ENCODE results near the gene ZNF518A. TPM values are rescaled to one million over a fixed set of nuclear protein-coding genes. Genes with fewer than 3 reads are reported as not detected.

ZNF518A gene
- total and polyA plus RNA-seq, 2 donors (not counting 1 experiment from before 2014, with no cell fraction given) = 7.9 to 34.8 TPM

GRCh38 chr10:96122824-96123223 is 7.3 kb upstream of the ZNF518A start:
- DNase-seq (no peak), ATAC-seq (ENCODE audit: low read depth) (no peak)
- Mint-ChIP-seq H3K4me1 (no peaks in the 10 kb centered on the region), H3K4me3 (no peak overlapping the region), H3K27ac (no peak overlapping the region), H3K9me3 (ENCODE audit: insufficient read depth) (no peaks in the 10 kb centered on the region), H3K27me3 (peaks cover 69% of the 10 kb centered on the region)
- no peak overlapping the region for H3K4me3 ChIP-seq (ENCODE audit: control extremely low read depth in 1 of 5, extremely low read depth in 1 of 5, insufficient read depth in 1 of 5, low read depth in 2 of 5, low read length in 4 of 5)
- H3K4me2 ChIP-seq (replicated peaks; ENCODE audit: low read depth, low read length, poor library complexity, severe bottlenecking) = no peak overlapping the region
- CTCF ChIA-PET = no interaction called here
- no peaks in the 10 kb centered on the region for H3K36me3 ChIP-seq (replicated peaks in 1 of 2; ENCODE audit: control extremely low read depth in 1 of 2, control insufficient read depth in 1 of 2, extremely low read depth in 1 of 2, insufficient read depth in 2 of 2, low read length in 1 of 2)
- no peaks in the 10 kb centered on the region for H3K4me1 ChIP-seq (ENCODE audit: control insufficient read depth in 2 of 2, insufficient read depth in 2 of 2, low read length in 2 of 2)
- POLR2A ChIA-PET = interaction anchor here (0.7 kb wide), 1 partner anchor 16 kb away, joined by 3 read pairs; no protein-coding TSS in a partner anchor
- H3K9me3 ChIP-seq (ENCODE audit: control extremely low read depth in 1 of 3, control insufficient read depth in 2 of 3, insufficient read depth in 1 of 3, low read length in 2 of 3) = peaks cover 0 to 4% (median 3%) of the 10 kb centered on the region in 3 donors
- peaks cover 0 to 48% (median 19%) of the 10 kb centered on the region in 4 experiments for H3K27me3 ChIP-seq (replicated peaks in 1 of 4; ENCODE audit: control extremely low read depth in 1 of 4, control insufficient read depth in 3 of 4, insufficient read depth in 4 of 4, low read length in 3 of 4)
- H3K9ac ChIP-seq (ENCODE audit: low read length) = no peak overlapping the region
- H3K79me2 ChIP-seq (ENCODE audit: control insufficient read depth, insufficient read depth, low read length) = no peaks in the 10 kb centered on the region
- no peak overlapping the region for H3K27ac ChIP-seq (ENCODE audit: low read length in 2 of 2)
- no peaks in the 10 kb centered on the region for H4K20me1 ChIP-seq (ENCODE audit: control insufficient read depth, insufficient read depth, low read length, poor library complexity, severe bottlenecking)
- intact Hi-C loops (cut with micrococcal nuclease) = no loop called here
- no peak overlapping the region for H2AFZ ChIP-seq (ENCODE audit: insufficient read depth, low read depth, low read length, poor library complexity, severe bottlenecking)
- TF ChIP-seq EZH2 (IDR thresholded peaks at IDR 0.05; ENCODE audit: borderline replicate concordance, insufficient read depth, low read depth, low read length, poor library complexity, severe bottlenecking) = no peak
- no peak for TF ChIP-seq CTCF (IDR thresholded peaks at IDR 0.05)

- H3K27me3 ChIP-seq (replicated peaks in 1 of 4; ENCODE audit: control extremely low read depth in 1 of 4, control insufficient read depth in 3 of 4, insufficient read depth in 4 of 4, low read length in 3 of 4) = peaks cover 0 to 58% (median 18%) of the 10 kb centered on the region in 4 experiments
- 75% methylated on average over 3 of the region's 4 CpGs for WGBS (ENCODE audit: insufficient coverage)
- H3K9me3 ChIP-seq (ENCODE audit: control extremely low read depth in 1 of 3, control insufficient read depth in 2 of 3, insufficient read depth in 1 of 3, low read length in 2 of 3) = peaks cover 0 to 6% (median 4%) of the 10 kb centered on the region in 3 donors
- intact Hi-C loops (cut with micrococcal nuclease) = no loop called here
- H3K36me3 ChIP-seq (replicated peaks in 1 of 2; ENCODE audit: control extremely low read depth in 1 of 2, control insufficient read depth in 1 of 2, extremely low read depth in 1 of 2, insufficient read depth in 2 of 2, low read length in 1 of 2) = no peaks in the 10 kb centered on the region
- ChIA-PET CTCF (no interaction called here), POLR2A (no interaction called here)
- H3K27ac Mint-ChIP-seq = no peak overlapping the region
- no peak overlapping the region for H3K4me3 Mint-ChIP-seq
- no peak for ATAC-seq (ENCODE audit: low read depth)
- no peak overlapping the region for H3K4me2 ChIP-seq (replicated peaks; ENCODE audit: low read depth, low read length, poor library complexity, severe bottlenecking)
- no peak for DNase-seq
- H3K4me1 Mint-ChIP-seq = peaks cover 4% of the 10 kb centered on the region
- H3K4me3 ChIP-seq (ENCODE audit: control extremely low read depth in 1 of 5, extremely low read depth in 1 of 5, insufficient read depth in 1 of 5, low read depth in 2 of 5, low read length in 4 of 5) = no peak overlapping the region
- no peaks in the 10 kb centered on the region for H4K20me1 ChIP-seq (ENCODE audit: control insufficient read depth, insufficient read depth, low read length, poor library complexity, severe bottlenecking)
- H3K27ac ChIP-seq (ENCODE audit: low read length in 2 of 2) = no peak overlapping the region
- H2AFZ ChIP-seq (ENCODE audit: insufficient read depth, low read depth, low read length, poor library complexity, severe bottlenecking) = no peak overlapping the region
- H3K9ac ChIP-seq (ENCODE audit: low read length) = no peak overlapping the region
- no peaks in the 10 kb centered on the region for H3K9me3 Mint-ChIP-seq (ENCODE audit: insufficient read depth)
- no peaks in the 10 kb centered on the region for H3K79me2 ChIP-seq (ENCODE audit: control insufficient read depth, insufficient read depth, low read length)
- TF ChIP-seq EZH2 (IDR thresholded peaks at IDR 0.05; ENCODE audit: borderline replicate concordance, insufficient read depth, low read depth, low read length, poor library complexity, severe bottlenecking) = no peak
- TF ChIP-seq CTCF (IDR thresholded peaks at IDR 0.05) = no peak
- H3K27me3 Mint-ChIP-seq = peaks cover 68% of the 10 kb centered on the region
- H3K4me1 ChIP-seq (ENCODE audit: control insufficient read depth in 2 of 2, insufficient read depth in 2 of 2, low read length in 2 of 2) = peaks cover 4% of the 10 kb centered on the region in 2 donors
These were observed 5.6 kb upstream of the ZNF518A start for GRCh38 chr10:96124230-96125141.
